Superior temporal gyrus (tissue), 1 donor: ENCODE results near the gene PPP2R2C.

ENCODE experiments used
- DNase-seq: peaks from one replicate; pipeline ENCODE4 v3.0.0-alpha.2; 2016; ENCODE audit errors: extremely low spot score

The PPP2R2C gene

GRCh38 chr4:6426571-6427438 lies 45.6 kb downstream of the PPP2R2C start:
- no peak for DNase-seq

- DNase-seq, result no peak
Measured at GRCh38 chr4:6425911-6426310, 46.5 kb downstream of the PPP2R2C start.

- no peak for DNase-seq
Measured at GRCh38 chr4:6425336-6425735, 47.1 kb downstream of the PPP2R2C start.

GRCh38 chr4:6424425-6424824 lies 48.0 kb downstream of the PPP2R2C start:
- DNase-seq, result no peak

GRCh38 chr4:6423575-6423974 lies 48.8 kb downstream of the PPP2R2C start:
- DNase-seq, result no peak

- no peak for DNase-seq
Measured at GRCh38 chr4:6422866-6423265, 49.5 kb downstream of the PPP2R2C start.

GRCh38 chr4:6422105-6422504 lies 50.3 kb downstream of the PPP2R2C start:
- no peak for DNase-seq

- no peak for DNase-seq
Measured at GRCh38 chr4:6421397-6421796, 51.0 kb downstream of the PPP2R2C start.

GRCh38 chr4:6420972-6421371 lies 51.4 kb downstream of the PPP2R2C start:
- DNase-seq, result no peak

GRCh38 chr4:6420036-6420435 lies 52.4 kb downstream of the PPP2R2C start:
- DNase-seq, result no peak

- DNase-seq, result peak; percentile 74
Measured at GRCh38 chr4:6419452-6420028, 52.9 kb downstream of the PPP2R2C start.

- no peak for DNase-seq
Measured at GRCh38 chr4:6418193-6418755, 54.1 kb downstream of the PPP2R2C start.

- DNase-seq, result no peak
Measured at GRCh38 chr4:6417516-6418050, 54.8 kb downstream of the PPP2R2C start.

GRCh38 chr4:6416518-6417286 lies 55.7 kb downstream of the PPP2R2C start:
- DNase-seq, result peak; percentile 42

- no peak for DNase-seq
Measured at GRCh38 chr4:6415031-6415705, 57.2 kb downstream of the PPP2R2C start.

GRCh38 chr4:6414578-6414977 lies 57.8 kb downstream of the PPP2R2C start:
- no peak for DNase-seq

- DNase-seq, result no peak
Measured at GRCh38 chr4:6410664-6411063, 61.8 kb downstream of the PPP2R2C start.

GRCh38 chr4:6410068-6410467 lies 62.3 kb downstream of the PPP2R2C start:
- no peak for DNase-seq

- DNase-seq, result no peak
Measured at GRCh38 chr4:6409381-6409780, 63.0 kb downstream of the PPP2R2C start.

- DNase-seq, result no peak
Measured at GRCh38 chr4:6408263-6408662, 64.2 kb downstream of the PPP2R2C start.

GRCh38 chr4:6405397-6405706 lies 67.1 kb downstream of the PPP2R2C start:
- no peak for DNase-seq
